OCI-M2 (cell line): ENCODE data around the gene LONRF3.
"Not testable (repeated sequence)": the region's sequence is repeated elsewhere in the genome, so short reads cannot be mapped to it uniquely, and the experiment has no call there.

ENCODE experiments used
- DNase-seq: peaks from one replicate; lab custom pipeline; 2025; ENCODE audit not compliant: unreplicated experiment; lab: John Stamatoyannopoulos, UW

The LONRF3 gene

DNA sequence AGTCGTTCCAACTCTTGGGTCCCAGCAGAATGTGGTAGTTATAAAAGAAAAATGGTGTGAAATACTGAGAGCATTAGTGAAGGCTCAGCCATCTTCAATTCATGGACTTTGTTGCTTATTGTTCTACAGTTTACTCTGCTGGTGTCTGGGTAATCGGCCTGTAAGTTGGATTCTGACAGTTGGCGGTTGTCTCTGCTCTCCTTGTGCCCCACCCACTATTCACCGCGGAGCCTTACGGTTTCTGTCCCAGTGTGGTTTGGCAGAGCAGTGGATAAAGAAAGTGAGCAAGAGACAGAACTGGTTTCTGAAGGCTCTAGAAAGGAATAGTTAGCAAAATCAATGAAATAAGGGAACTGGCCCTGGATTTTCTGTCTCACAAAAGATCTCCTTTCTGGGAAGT lies 9.1 kb downstream of the LONRF3 start:
- DNase-seq: no peak

DNA sequence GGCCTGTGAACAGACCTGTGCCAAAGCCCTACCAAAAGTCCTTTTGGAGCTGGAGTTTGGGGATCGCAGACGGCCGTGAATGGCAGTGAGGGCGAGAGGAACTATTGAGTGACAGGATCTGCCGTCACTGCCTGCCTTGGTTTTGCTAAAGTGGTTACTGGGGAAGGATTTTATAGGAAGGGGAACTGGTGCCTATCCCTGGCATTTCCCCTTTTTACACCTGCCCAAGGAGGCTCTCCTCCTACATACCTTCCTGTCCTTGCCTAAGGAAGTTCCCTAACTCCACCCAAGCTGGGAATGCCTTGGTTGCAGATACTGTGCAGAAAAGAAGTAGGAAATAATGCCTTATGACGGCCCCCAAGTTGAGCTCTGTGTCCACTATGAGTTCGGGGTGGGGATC lies 14.5 kb downstream of the LONRF3 start:
- no peak for DNase-seq

DNA sequence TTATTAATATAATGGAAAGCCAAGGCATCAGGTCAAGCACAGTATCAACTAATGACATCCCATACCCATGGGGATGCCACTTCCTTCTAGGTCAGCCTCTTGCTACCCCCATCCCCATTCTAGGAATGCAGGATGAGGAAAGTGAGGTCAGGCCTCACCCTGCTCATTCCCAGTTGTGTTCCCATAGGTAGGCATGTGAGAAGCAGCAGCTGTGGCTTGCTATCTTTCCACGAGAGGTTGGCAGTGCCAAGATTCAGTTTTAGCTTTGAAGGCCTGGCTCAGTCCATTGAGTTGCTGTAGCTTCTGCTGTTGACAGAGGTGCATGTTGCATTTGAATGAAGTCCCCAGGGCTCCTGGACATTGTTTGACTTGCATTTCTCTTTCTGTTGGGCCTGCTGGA lies 15.5 kb downstream of the LONRF3 start:
- DNase-seq: no peak

DNA sequence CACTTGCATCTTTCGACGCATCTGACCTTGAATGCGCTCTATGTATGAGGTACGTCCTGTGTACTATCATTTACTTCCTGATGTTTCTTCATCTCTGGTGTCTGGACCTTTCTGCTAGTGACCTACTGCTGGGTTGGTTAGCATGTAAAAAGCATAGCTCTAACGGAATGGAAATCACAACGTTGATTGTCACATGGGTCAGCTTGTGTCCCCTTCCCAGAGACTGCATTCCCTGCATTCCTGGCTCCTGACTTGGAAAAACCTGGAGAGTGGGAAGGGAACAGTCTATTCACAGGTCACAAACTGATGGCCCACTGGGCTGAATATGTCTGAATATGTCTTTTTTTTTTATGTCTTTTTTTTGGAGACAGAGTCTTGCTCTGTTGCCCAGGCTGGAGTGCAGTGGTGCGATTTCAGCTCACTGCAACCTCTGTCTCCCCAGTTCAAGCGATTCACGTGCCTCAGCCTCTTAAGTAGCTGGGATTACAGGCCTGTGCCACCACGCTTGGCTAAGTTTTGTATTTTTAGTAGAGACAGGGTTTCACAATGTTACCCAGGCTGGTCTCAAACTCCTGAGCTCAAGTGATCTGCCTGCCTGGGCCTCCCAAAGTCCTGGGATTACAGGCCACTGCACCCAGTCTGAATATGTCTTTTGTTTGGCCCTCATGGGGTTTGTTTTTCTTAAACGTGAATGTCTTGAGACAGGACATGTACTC lies 16.3 kb downstream of the LONRF3 start:
- DNase-seq: no peak

DNA sequence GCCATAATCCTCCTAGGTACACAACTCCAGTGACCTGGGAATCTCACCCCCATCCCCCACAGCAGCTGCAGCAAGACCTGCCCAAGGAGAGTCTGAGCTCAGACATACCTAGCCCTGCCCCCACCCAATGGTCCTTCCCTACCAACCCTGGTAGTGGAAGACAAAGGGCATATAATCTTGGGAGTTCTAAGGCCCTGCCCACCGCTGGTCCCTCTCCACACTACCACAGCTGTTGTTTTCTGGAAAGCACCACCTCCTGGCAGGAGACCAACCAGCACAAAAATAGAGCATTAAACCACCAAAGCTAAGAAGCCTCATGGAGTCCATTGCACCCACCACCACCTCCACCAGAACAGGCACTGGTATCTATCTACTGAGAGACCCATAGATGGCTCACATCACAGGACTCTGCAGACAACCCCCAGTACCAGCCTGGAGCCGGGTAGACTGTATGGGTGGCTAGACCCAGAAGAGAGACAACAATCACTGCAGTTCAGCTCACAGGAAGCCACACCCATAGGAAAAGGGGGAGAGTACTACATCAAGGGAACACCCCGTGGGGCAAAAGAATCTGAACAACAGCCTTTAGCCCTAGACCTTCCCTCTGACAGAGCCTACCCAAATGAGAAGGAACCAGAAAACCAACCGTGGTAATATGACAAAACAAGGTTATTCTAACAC lies 18.2 kb downstream of the LONRF3 start:
- not testable (repeated sequence) for DNase-seq

DNA sequence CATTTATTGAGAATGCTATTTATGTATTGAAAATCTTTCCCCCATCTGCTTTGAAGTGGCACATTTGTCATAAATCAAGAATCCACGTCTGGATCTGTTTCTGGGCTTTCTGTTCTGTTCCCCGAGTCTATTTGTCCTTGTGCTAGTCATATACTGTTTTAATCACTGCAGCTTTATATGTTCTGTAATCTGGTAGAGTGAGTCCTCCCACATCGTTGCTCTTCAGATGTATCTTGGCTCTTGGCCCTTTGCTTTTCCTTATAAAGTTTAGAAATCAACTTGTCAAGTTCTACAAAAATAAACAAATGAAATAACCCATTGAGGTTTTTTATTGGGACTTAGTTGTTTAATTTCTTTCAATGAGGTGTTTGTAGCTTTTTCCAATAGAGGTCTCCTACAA lies 29.0 kb downstream of the LONRF3 start:
- DNase-seq: no peak

DNA sequence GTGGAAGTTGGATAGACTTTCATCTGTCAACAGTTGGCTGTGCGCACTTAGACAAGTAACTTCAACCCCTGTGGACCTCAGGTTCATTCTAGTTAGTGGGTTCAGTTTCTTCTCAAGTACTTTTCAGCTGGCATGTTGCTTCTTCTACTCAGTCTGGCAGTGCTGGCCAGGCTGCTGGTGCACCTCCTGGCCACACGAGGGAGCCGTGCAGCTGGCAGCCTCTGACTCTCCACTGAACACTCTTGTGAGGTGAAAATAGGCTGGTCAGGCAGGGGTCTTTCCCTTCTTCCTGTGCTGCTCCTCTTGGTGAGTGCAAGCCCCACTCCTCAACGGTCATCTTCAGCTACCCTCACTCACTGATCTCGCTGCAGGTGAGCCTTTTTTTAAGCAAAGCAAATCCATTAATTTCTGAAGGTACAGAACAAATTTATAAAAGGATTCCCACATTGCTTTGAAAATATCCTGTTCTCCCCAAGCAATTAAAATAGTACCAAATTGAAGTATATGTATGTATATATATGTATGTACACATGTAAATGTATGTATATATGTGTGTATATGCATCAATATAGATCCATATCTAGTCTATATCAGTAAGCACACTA lies 30.6 kb downstream of the LONRF3 start:
- DNase-seq: no peak

DNA sequence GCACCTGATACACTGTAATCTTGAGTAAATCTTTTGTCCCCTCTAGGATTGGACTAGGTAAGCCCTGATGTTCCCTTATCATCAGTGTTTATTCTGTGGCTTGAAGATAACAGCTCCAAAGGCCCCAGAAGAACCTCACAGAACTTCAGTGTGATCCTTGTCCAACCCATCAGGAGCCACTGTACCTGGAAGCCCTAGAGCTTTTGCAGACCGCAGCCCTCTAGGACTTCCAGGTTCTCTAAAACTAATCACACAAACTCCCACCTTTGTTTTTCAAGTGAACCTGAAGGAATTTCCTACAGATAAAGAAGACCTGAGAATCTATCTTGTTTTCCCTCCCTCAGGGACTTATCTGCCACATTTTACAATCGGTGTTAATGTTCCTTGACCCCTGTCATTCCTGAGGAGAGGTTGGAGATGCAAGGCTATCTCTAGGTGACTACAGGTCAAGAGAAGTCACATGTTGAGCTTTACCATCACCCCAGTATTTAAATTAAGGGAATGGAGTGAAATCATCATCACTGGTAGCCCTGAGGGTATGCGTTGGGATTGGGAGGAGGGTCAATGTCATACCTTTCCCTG lies 32.9 kb downstream of the LONRF3 start:
- no peak for DNase-seq

DNA sequence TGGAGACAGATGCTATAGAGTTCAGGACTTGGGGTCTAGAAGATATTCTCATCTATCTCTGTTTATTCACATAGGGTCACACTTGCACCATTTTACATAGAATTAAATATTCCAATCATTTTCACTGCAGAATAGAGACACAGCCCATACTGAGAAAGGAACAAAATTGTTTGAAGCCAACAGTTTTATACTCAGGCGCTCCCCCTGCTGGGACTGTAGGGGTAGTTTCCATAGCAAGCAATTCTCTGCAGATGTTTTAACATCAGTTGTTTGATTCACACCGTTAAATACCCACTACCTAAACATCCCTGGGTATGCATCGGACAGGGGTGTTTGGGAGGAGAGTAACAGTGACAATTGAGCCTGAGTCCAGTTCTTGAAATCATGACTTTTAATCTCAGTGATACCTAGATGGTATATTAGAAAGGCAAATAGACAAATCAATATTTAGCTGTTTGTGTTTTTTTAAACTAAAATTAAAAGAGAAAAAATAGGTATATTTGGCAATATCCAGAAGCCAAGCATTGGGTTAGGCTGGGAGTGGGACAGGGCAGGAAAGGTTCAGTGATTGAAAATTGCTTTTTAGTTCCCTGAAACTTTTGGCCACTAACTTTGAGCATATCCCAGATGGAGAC lies 33.8 kb downstream of the LONRF3 start:
- no peak for DNase-seq

DNA sequence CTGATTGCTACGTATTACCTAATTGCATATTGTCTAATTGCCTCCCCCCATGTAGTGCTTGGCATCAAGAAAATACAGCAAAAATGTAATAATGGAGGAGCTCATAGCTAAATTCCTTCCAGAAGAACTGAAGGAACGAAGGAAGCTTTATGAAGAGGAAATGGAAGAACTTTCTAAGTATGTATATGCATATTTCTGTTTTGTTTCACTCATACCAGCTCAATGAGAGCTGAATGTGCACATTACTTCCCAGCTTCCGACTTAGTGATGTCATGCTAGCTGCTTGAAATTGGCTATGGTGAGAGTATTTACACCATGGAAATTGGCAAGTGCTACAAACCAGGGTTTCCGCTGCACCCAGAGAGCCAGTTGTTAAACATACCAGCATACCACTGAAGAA lies 34.7 kb downstream of the LONRF3 start:
- DNase-seq: no peak

DNA sequence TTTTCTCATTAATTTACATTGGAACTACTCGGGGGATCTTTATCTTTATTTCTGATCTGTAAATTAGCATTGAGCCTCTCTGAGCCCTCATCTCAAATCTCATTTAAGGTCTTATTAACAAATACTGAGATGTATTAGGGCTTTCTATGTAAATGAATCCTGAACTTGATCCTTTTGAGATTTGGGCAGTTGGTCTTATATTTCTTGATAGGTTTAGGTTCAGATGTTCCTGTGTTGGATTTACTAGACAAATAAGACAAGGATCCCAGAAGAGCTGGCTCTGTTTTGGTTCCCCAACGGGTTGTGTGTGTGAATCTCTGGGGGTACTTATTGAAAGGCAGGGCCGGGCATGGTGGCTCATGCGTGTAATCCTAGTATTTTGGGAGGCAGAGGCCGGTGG lies 36.1 kb downstream of the LONRF3 start:
- DNase-seq: no peak

DNA sequence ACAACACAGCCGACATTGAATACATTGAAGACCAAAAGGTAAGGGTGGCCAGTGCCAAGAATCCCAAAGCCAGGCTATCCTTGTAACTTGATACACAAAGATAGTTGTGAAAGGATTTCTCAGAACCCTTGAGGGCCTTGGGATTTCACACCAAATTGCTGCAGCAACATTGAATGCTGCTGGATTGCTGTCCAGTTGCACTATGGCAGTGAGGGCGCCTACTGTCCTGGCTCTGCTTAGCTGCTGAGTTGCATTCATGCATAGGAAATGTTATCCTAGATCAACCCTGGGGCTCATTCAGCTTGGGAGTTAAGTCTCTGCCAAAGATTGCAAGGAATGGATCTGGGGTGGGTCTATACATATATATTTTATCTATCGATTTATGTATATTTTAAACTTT lies 38.7 kb downstream of the LONRF3 start:
- DNase-seq: no peak

DNA sequence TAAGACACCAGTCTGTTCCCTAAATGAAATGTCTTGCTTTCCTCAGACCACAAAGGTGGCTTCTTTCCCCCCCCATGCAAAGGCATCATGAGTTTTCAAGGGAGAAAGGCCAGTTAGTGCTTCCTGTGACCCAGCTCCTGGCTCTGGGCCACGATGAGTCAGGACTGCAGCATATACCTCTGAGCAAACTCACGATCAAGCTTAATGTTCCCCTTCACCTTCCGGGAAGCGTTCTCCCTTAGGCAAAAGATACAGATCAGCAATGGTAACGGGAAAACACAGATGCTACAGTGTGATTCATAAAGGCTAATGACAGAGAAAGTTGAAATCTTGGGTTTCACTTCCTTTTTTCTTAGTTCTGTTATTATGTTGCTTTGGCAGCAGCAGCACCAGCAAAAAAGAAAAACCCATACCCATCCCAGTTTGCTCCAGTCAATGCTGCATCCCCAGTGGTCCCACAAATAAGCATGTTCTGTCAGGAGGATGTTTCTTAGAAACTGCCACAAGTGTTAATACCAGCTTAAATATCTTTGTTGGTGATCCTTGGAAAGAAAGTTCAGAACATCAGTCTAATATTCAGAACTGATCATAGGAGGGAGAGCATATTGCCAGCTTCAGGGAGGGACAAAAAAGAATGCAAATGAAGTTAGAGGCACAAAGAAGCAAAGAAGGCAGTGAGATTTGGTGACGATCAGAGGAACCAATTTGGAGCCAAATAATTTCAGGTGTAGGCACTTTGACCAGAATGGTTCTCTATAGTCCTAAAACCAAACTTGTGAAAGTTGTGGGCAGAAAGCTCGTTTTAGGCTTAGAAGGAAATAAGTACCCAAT lies 41.2 kb downstream of the LONRF3 start:
- no peak for DNase-seq

DNA sequence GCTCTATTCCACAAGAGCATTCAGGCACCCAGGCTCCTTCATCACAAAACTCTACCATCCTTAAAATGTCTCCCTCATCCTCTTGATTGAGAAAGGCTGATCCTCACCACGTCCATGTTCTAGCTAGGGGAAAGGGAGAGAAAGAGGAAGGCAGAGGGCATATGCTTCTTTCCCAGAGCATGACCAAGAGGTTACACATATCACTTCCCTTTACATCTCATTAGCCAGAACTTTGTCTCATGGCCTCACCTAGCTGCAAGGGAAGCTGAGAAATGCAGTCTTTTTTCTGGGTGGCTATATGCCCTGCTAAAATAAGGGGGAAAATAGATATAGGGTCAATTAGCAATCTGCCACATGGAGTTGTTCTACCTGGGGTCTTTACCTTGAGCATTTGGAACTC lies 42.7 kb downstream of the LONRF3 start:
- DNase-seq: no peak

DNA sequence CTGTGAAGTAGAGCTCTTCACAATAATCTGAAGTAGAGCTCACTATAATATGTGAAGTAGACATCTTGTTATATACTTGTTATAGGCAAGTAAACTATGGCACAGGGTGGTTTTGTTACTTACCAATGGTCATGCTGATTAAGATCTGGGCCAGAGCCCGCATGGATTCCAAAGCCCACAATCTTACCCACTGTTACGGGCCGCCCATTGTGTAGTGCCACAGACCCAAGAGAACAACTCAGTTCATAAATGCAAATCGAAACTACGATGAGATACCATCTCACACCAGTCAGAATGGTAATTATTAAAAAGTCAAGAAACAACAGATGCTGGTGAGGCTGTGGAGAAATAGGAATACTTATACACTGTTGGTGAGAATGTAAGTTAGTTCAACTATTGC lies 51.5 kb downstream of the LONRF3 start:
- no peak for DNase-seq

DNA sequence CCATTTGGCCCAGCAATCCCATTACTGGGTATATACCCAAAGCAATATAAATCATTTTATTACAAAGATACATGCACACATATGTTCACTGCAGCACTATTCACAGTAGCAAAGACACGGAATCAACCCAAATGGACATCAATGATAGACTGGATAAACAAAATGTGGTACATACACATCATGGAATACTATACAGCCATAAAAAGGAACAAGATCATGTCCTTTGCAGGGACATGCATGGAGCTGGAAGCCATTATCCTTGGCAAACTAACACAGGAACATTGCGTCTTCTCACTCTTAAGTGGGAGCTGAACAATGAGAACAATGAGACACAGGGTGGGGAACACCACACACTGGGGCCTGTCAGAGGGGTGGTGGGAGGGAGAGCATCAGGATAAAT lies 51.9 kb downstream of the LONRF3 start:
- DNase-seq: not testable (repeated sequence)

DNA sequence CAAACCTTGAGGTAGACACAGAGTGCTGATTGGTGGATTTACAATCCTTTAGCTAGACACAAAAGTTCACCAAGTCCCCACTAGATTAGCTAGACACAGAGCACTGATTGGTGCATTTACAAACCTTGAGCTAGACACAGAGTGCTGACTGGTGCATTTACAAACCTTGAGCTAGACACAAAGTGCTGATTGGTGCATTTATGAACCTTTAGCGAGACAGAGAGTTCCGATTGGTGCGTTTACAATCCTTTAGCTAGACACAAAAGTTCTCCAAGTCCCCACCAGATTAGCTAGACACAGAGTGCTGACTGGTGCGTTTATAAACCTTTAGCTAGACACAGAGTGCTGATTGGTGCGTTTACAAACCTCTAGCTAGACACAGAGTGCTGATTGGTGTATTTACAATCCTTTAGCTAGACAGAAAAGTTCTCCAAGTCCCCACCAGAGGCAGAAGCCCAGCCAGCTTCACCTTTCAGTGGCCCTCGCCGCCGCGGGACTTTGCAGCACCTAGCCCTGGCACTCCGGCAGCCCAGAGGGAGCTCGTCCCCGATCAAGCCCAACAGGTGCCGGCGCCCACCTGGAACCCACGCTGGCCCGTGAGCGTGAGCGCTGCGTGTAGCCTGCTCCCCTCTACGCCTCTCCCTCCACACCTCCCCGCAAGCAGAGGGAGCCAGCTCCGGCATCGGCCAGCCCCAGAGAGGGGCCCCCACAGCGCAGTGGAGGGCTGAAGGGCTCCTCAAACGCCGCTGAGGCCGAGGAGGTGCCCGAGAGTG lies 53.7 kb downstream of the LONRF3 start:
- DNase-seq: not testable (repeated sequence)

DNA sequence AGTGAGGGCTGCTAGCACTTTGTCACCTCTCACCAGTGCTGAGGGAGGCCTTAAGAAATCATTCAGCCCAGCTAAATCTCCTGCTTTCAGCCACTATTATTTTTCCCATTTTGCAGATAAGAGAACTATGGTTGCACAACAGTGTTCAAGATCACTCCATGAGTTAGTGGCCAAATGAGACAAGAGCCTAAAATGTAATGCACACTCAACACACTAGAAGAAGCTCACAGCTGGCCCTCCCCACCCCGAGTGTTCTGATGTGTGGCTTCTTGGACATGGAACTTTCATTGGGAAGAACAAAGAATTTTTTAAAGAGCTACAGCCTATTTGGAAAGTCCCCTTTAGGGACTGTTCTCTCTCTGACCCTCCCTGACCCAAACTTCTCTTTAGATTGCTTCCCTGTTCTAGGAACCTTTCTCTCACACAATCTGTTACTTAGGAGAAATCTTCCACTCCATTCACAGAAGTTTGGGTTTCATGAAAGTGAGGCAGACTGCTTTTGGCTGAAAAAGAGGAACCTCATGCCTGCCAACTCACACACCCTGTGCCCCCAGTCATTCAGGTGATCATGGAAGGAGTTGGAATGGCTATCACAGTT lies 54.4 kb downstream of the LONRF3 start:
- DNase-seq: no peak

DNA sequence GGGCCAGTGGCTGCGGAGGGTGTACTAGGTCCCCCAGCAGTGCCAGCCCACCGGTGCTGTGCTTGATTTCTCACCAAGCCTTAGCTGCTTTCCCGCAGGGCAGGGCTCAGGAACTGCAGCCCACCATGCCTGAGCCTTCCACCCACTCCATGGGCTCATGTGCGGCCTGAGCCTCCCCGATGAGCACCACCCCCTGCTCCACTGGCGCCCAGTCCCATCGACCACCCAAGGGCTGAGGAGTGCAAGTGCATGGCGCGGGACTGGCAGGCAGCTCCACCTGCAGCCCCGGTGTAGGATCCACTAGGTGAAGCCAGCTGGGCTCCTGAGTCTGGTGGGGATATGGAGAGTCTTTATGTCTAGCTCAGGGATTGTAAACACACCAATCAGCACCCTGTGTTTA lies 55.2 kb downstream of the LONRF3 start:
- DNase-seq: not testable (repeated sequence)

DNA sequence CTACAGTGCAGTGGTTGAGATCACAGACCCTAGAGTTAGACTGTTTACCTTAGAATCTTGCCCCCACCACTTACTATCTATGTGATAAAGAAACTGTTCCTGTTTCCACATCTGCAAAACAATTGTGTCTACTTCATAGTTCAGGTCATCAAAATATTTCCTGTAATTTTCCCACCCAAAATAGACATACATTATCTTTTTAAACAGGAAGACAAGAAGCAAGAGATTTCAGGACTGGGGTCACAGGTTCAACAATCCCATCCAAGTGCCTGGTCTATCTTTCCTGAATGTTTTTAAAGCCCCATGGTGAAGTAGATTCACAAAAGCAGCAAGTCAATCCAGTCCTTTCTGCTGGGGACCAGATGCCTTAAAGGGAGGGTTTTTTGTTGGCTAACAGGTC lies 56.6 kb downstream of the LONRF3 start:
- no peak for DNase-seq
